Mesendoderm (in vitro differentiated cells): ENCODE results near the gene DRGX.

Experiments used
- DNase-seq: peaks from one replicate; pipeline ENCODE4 v3.0.0; 2013
- H2AK5ac ChIP-seq: 2 replicates; pipeline ENCODE4 v1.6.1; 2013; ENCODE audit warnings: low read length, inconsistent platforms
- H2BK120ac ChIP-seq: 2 replicates; pipeline ENCODE4 v1.6.1; 2013; ENCODE audit warnings: low read depth, mild to moderate bottlenecking, low read length, moderate library complexity, mixed read lengths
- H2BK15ac ChIP-seq: replicated peaks from 2 replicates; pipeline ENCODE4 v1.6.1; 2013; ENCODE audit warnings: low read depth, mild to moderate bottlenecking, moderate library complexity
- H2BK5ac ChIP-seq: 2 replicates; pipeline ENCODE4 v1.6.1; 2013; ENCODE audit warnings: low read length, inconsistent platforms
- H3K18ac ChIP-seq: 2 replicates; pipeline ENCODE4 v1.6.1; 2013; ENCODE audit warnings: mild to moderate bottlenecking, low read length, mixed read lengths
- H3K23ac ChIP-seq: one replicate; pipeline ENCODE4 v1.6.1; 2013; ENCODE audit warnings: low read length
- H3K27ac ChIP-seq: 2 replicates; pipeline ENCODE4 v1.5.1; 2013; ENCODE audit warnings: low read depth, mild to moderate bottlenecking, inconsistent platforms, low read length, moderate library complexity
- H3K27me3 ChIP-seq: 2 replicates; pipeline ENCODE4 v1.6.1; 2013; ENCODE audit warnings: low read length, control low read depth, mild to moderate bottlenecking, inconsistent platforms; ENCODE audit not compliant: insufficient read depth, poor library complexity
- H3K36me3 ChIP-seq: 2 replicates; pipeline ENCODE4 v1.6.1; 2013; ENCODE audit warnings: low read length, inconsistent platforms; ENCODE audit not compliant: control insufficient read depth, insufficient read depth
- H3K4ac ChIP-seq: one replicate; pipeline ENCODE4 v1.6.1; 2013; ENCODE audit warnings: low read depth, mild to moderate bottlenecking, low read length, moderate library complexity
- H3K4me1 ChIP-seq: 2 replicates; pipeline ENCODE4 v1.6.1; 2013; ENCODE audit warnings: low read depth, low read length, inconsistent platforms; ENCODE audit not compliant: control insufficient read depth
- H3K4me2 ChIP-seq: 2 replicates; pipeline ENCODE4 v1.6.1; 2013; ENCODE audit warnings: low read length
- H3K4me3 ChIP-seq: 2 replicates; pipeline ENCODE4 v1.5.1; 2013; ENCODE audit warnings: mild to moderate bottlenecking, low read length
- H3K56ac ChIP-seq: one replicate; pipeline ENCODE4 v1.6.1; 2013; ENCODE audit warnings: low read length
- H3K79me1 ChIP-seq: 2 replicates; pipeline ENCODE4 v1.6.1; 2013; ENCODE audit warnings: low read length, inconsistent platforms
- H3K79me2 ChIP-seq: 2 replicates; pipeline ENCODE4 v1.6.1; 2013; ENCODE audit warnings: mild to moderate bottlenecking, low read length; ENCODE audit not compliant: control insufficient read depth, insufficient read depth
- H3K9ac ChIP-seq: 2 replicates; pipeline ENCODE4 v1.6.1; 2013; ENCODE audit warnings: low read length, inconsistent platforms
- H4K5ac ChIP-seq: one replicate; pipeline ENCODE4 v1.6.1; 2013; ENCODE audit warnings: low read length
- H4K8ac ChIP-seq: one replicate; pipeline ENCODE4 v1.6.1; 2013; ENCODE audit warnings: low read depth, mild to moderate bottlenecking, control low read depth, low read length, moderate library complexity
- WGBS: extraction: QIAGEN DNeasy Blood & Tissue Kit; methylation state at CpG from one replicate; pipeline ENCODE4 v1.1.7; 2013; ENCODE audit warnings: low lambda C conversion rate, missing lambda C conversion rate; ENCODE audit not compliant: insufficient coverage; ENCODE audit errors: extremely low coverage; 5-methylcytosine and 5-hydroxymethylcytosine counted together

DRGX gene

DNA sequence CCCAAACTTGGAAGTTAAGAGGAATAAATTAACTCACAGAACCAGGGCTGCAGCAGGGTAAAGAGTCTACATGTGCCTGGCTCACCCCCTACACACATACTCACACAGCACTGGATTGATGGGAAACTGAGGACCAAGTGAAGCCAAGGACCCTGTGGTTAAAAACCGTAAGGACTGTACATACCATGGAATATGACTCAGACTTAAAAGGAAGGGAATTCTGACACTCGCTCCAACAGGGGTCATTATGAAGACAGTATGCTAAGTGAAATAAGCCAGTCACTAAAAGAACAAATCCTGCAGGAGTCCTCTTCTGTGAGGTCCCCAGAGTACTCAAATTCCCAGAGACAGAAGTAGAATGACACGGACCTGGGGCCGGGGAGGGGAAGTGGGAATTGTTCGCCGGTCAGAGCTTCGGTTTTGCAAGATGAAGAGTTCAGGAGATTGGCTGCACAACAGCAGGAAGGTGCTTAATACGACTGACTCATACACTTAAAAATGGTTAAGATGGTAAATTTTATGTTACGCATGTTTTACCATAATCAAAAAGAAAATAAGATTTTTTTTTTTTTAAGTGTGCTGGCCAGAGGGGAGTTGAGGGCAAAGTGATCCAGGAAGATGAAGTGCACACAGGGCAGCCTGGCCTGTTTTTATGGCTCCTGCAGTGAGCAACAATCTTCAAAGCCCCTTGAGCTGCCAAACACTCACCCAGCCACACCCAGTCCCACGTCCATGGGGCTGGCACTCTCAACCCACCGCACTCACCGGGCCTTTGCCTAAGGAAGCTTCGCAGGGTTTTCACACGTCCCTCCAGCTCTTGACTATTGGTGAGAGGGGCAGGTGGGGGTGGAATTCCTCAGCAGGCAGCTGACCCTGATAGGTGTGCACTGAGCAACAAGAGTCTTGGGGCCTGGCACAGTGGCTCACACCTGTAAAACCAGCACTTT, 26.4 kb downstream of the DRGX start:
- Histone ChIP-seq H3K56ac (no peak overlapping the region), H3K27ac (no peak overlapping the region), H2BK15ac (no peak overlapping the region), H3K79me2 (no peaks in the 10 kb centered on the region), H2BK120ac (no peak overlapping the region), H3K9ac (no peak overlapping the region), H3K4me3 (no peak overlapping the region), H3K4me2 (no peak overlapping the region), H3K18ac (no peak overlapping the region), H2AK5ac (no peak overlapping the region), H2BK5ac (no peak overlapping the region), H4K5ac (no peak overlapping the region), H3K4me1 (no peaks in the 10 kb centered on the region), H3K36me3 (no peaks in the 10 kb centered on the region), H4K8ac (no peak overlapping the region), H3K27me3 (no peaks in the 10 kb centered on the region), H3K4ac (no peak overlapping the region), H3K79me1 (no peaks in the 10 kb centered on the region), H3K23ac (no peak overlapping the region)
- no CpG with 5 or more reads among the region's 14 CpGs for WGBS
- no peak for DNase-seq

DNA sequence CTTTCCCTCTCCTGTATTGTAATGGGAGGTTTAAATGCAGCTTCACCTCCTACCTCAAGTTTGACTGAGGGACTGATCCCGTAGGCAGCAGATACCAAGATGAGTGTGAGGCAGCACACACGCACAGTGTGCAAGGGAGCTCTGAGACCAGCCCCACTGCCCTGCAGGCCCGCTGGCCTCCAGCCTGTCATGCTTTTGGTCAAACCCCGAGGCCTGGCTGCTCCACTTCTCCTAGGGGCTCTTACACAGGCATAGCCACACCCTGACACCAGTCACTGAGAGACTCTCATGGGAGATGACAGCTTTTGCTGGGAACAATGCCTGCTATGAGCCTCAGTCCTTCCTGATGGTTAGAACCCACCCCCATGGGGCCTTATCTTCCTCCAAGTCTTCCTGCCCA, 27.6 kb downstream of the DRGX start:
- Histone ChIP-seq H3K27ac (no peak overlapping the region), H4K5ac (no peak overlapping the region), H2AK5ac (no peak overlapping the region), H3K79me2 (no peaks in the 10 kb centered on the region), H2BK15ac (no peak overlapping the region), H3K23ac (no peak overlapping the region), H3K9ac (no peak overlapping the region), H3K4ac (no peak overlapping the region), H3K4me2 (no peak overlapping the region), H3K36me3 (no peaks in the 10 kb centered on the region), H2BK5ac (no peak overlapping the region), H3K56ac (no peak overlapping the region), H3K18ac (no peak overlapping the region), H3K4me1 (no peaks in the 10 kb centered on the region), H3K27me3 (no peaks in the 10 kb centered on the region), H3K4me3 (no peak overlapping the region), H4K8ac (no peak overlapping the region), H3K79me1 (no peaks in the 10 kb centered on the region), H2BK120ac (no peak overlapping the region)
- WGBS = no CpG with 5 or more reads among the region's 4 CpGs
- no peak for DNase-seq

DNA sequence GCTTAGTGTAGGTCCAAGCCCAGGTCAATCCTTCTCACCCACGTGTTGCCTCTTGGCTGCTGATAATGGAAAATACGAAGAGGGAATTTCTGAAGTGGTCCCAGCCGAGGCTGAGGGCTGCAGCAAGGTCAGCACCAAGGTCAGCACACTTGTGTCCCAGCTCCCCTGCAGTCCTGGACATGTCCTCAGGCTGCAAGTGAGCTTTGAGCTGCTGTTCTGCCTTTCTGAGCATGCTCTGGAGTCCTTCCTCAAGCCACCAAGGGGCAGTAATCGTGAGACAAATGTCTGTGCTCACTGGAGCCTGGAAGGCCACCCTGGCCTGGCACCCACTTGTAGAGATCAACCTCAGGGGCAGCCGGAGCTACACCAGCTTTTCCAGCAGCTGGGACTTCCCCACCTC, 28.3 kb downstream of the DRGX start:
- DNase-seq = peak; percentile 76
- H3K79me2 ChIP-seq = no peaks in the 10 kb centered on the region
- no peak overlapping the region for H3K4me3 ChIP-seq
- no peak overlapping the region for H2BK15ac ChIP-seq
- no peak overlapping the region for H3K4me2 ChIP-seq
- H3K4me1 ChIP-seq = no peaks in the 10 kb centered on the region
- H2AK5ac ChIP-seq = no peak overlapping the region
- no peak overlapping the region for H2BK120ac ChIP-seq
- no peak overlapping the region for H3K4ac ChIP-seq
- WGBS = no CpG with 5 or more reads among the region's 5 CpGs
- no peaks in the 10 kb centered on the region for H3K36me3 ChIP-seq
- no peak overlapping the region for H3K27ac ChIP-seq
- H3K18ac ChIP-seq = no peak overlapping the region
- H3K79me1 ChIP-seq = no peaks in the 10 kb centered on the region
- no peaks in the 10 kb centered on the region for H3K27me3 ChIP-seq
- H4K8ac ChIP-seq = no peak overlapping the region
- no peak overlapping the region for H2BK5ac ChIP-seq
- H3K56ac ChIP-seq = no peak overlapping the region
- H4K5ac ChIP-seq = no peak overlapping the region
- H3K23ac ChIP-seq = no peak overlapping the region
- no peak overlapping the region for H3K9ac ChIP-seq

DNA sequence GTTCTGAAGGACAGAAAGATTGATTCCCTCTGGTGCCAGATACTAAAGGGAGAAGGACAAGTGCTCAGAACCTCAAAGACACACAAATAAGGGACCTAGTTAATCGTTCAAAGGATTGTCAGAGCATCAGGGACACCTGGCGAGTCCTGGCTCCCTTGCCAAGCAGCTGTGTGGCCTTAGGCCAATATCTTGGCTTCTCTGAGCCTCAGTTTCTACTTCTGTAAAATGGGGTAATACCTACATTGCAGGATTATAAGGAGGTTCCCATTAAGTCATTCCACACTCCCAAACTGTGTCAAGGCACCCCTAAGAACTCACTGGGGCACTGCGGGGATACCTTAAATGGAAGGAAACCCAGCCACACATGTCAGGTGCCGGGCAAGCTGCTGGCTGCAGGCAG, 29.4 kb downstream of the DRGX start:
- no peak overlapping the region for H3K4ac ChIP-seq
- H3K79me1 ChIP-seq = no peaks in the 10 kb centered on the region
- no peak overlapping the region for H3K56ac ChIP-seq
- no peak overlapping the region for H3K4me2 ChIP-seq
- H3K23ac ChIP-seq = no peak overlapping the region
- H3K4me3 ChIP-seq = no peak overlapping the region
- H2BK120ac ChIP-seq = no peak overlapping the region
- H2AK5ac ChIP-seq = no peak overlapping the region
- no peak for DNase-seq
- WGBS = no CpG with 5 or more reads among the region's 4 CpGs
- no peak overlapping the region for H4K8ac ChIP-seq
- H2BK15ac ChIP-seq = no peak overlapping the region
- no peak overlapping the region for H4K5ac ChIP-seq
- H3K27ac ChIP-seq = no peak overlapping the region
- no peak overlapping the region for H3K18ac ChIP-seq
- H3K79me2 ChIP-seq = no peaks in the 10 kb centered on the region
- H3K9ac ChIP-seq = no peak overlapping the region
- no peaks in the 10 kb centered on the region for H3K4me1 ChIP-seq
- H3K27me3 ChIP-seq = no peaks in the 10 kb centered on the region
- no peak overlapping the region for H2BK5ac ChIP-seq
- H3K36me3 ChIP-seq = no peaks in the 10 kb centered on the region

DNA sequence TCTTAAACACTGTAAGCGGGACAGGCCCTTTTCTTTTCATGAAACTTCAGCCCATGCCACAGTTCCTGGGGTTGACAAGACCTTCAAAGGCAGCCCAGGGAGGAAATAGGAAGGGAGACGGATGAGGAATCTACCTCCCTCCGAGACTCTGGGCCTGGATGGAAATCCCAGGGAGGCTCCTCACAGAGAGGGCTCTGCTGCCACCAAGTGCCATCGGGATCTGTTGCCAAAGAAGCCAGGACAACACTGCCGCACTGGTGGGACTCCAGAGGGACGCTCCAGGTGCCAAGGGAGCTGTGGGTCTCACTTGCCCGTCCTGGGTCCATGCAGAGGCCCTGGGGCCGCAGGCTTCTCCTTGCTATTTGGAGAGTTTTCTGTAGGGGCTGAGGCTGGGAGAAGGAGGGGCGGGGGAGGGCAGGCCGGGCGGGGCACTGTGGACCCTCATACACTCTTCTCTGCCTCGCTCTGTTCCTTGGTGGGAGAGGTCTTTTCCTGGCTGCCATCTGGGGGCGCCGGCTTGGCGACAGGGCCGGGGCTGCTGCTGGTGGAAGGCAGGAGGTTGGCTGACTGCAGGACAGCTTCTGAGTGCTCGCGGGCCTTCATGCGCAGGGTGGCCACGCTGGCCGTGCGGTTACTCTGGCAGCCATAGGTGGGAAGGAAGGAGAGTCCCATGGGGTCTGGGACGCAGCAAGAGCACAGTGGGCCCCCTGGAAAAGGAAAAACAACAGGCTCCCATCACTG, 30.0 kb downstream of the DRGX start:
- Histone ChIP-seq H2BK15ac (no peak overlapping the region), H3K9ac (no peak overlapping the region), H3K56ac (no peak overlapping the region), H3K79me1 (no peaks in the 10 kb centered on the region), H4K8ac (no peak overlapping the region), H3K4ac (no peak overlapping the region), H2BK120ac (no peak overlapping the region), H3K27ac (no peak overlapping the region), H3K23ac (no peak overlapping the region), H3K79me2 (no peaks in the 10 kb centered on the region), H3K4me3 (no peak overlapping the region), H2BK5ac (no peak overlapping the region), H4K5ac (no peak overlapping the region), H3K18ac (no peak overlapping the region), H3K4me2 (no peak overlapping the region), H3K36me3 (no peaks in the 10 kb centered on the region), H2AK5ac (no peak overlapping the region), H3K4me1 (no peaks in the 10 kb centered on the region), H3K27me3 (no peaks in the 10 kb centered on the region)
- DNase-seq = peak; percentile 20
- WGBS = no CpG with 5 or more reads among the region's 23 CpGs
